GM18873 (cell line): Measurements from ENCODE around the gene DNMT3A.

Experiments used
- ATAC-seq: cut with Tn5 transposase; IDR thresholded peaks from one replicate; pipeline ENCODE4 v1.9.1; 2021; ENCODE audit warnings: mild to moderate bottlenecking, moderate library complexity, moderate number of reproducible peaks; ENCODE audit not compliant: unreplicated experiment, low FRiP score

DNMT3A gene

GRCh38 chr2:25308599-25308998 lies 33.1 kb downstream of the DNMT3A start:
- ATAC-seq: no peak

GRCh38 chr2:25307949-25308557 lies 33.7 kb downstream of the DNMT3A start:
- no peak for ATAC-seq

- ATAC-seq: no peak
Measured at GRCh38 chr2:25306777-25307368, 34.9 kb downstream of the DNMT3A start.

- no peak for ATAC-seq
Measured at GRCh38 chr2:25305775-25306174, 36.0 kb downstream of the DNMT3A start.

- ATAC-seq: no peak
Measured at GRCh38 chr2:25304826-25305596, 36.7 kb downstream of the DNMT3A start.

GRCh38 chr2:25304321-25304720 lies 37.4 kb downstream of the DNMT3A start:
- no peak for ATAC-seq

- no peak for ATAC-seq
Measured at GRCh38 chr2:25303633-25304236, 38.0 kb downstream of the DNMT3A start.

GRCh38 chr2:25302758-25303375 lies 38.9 kb downstream of the DNMT3A start:
- ATAC-seq: no peak

GRCh38 chr2:25301453-25302352 lies 40.0 kb downstream of the DNMT3A start:
- peak; percentile 93 for ATAC-seq

GRCh38 chr2:25300001-25300400 lies 41.7 kb downstream of the DNMT3A start:
- ATAC-seq: no peak

GRCh38 chr2:25298776-25299431 lies 42.8 kb downstream of the DNMT3A start:
- ATAC-seq: no peak

- ATAC-seq: no peak
Measured at GRCh38 chr2:25297738-25298137, 44.0 kb downstream of the DNMT3A start.

- no peak for ATAC-seq
Measured at GRCh38 chr2:25295621-25296020, 46.1 kb downstream of the DNMT3A start.

GRCh38 chr2:25294573-25295462 lies 46.9 kb downstream of the DNMT3A start:
- ATAC-seq: peak; percentile 71

- no peak for ATAC-seq
Measured at GRCh38 chr2:25293958-25294562, 47.7 kb downstream of the DNMT3A start.

- ATAC-seq: no peak
Measured at GRCh38 chr2:25293145-25293544, 48.6 kb downstream of the DNMT3A start.

- no peak for ATAC-seq
Measured at GRCh38 chr2:25292408-25292807, 49.3 kb downstream of the DNMT3A start.
